ENCODE measurements around the gene OAT.

GRCh38 chr10:124381011-124381611 lies 37.6 kb downstream of the OAT start:
- TF ChIP-seq, protein P1, sequence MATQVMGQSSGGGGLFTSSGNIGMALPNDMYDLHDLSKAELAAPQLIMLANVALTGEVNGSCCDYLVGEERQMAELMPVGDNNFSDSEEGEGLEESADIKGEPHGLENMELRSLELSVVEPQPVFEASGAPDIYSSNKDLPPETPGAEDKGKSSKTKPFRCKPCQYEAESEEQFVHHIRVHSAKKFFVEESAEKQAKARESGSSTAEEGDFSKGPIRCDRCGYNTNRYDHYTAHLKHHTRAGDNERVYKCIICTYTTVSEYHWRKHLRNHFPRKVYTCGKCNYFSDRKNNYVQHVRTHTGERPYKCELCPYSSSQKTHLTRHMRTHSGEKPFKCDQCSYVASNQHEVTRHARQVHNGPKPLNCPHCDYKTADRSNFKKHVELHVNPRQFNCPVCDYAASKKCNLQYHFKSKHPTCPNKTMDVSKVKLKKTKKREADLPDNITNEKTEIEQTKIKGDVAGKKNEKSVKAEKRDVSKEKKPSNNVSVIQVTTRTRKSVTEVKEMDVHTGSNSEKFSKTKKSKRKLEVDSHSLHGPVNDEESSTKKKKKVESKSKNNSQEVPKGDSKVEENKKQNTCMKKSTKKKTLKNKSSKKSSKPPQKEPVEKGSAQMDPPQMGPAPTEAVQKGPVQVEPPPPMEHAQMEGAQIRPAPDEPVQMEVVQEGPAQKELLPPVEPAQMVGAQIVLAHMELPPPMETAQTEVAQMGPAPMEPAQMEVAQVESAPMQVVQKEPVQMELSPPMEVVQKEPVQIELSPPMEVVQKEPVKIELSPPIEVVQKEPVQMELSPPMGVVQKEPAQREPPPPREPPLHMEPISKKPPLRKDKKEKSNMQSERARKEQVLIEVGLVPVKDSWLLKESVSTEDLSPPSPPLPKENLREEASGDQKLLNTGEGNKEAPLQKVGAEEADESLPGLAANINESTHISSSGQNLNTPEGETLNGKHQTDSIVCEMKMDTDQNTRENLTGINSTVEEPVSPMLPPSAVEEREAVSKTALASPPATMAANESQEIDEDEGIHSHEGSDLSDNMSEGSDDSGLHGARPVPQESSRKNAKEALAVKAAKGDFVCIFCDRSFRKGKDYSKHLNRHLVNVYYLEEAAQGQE (IDR thresholded peaks at IDR 0.05; ENCODE audit: low read depth, low read length) = no peak
- TF ChIP-seq RCOR1 (IDR thresholded peaks at IDR 0.05; ENCODE audit: low read length) (no peak), CTCF (IDR thresholded peaks at IDR 0.05) (no peak), RAD21 (IDR thresholded peaks at IDR 0.05; ENCODE audit: low read length) (no peak), MXI1 (IDR thresholded peaks at IDR 0.05; ENCODE audit: low read depth, low read length) (no peak), POLR2AphosphoS5 (IDR thresholded peaks at IDR 0.05; ENCODE audit: low read depth, low read length) (no peak), NRF1 (IDR thresholded peaks at IDR 0.05; ENCODE audit: low read depth, low read length) (no peak), EZH2phosphoT487 (IDR thresholded peaks at IDR 0.05; ENCODE audit: borderline replicate concordance, low read depth) (no peak), TAF1 (IDR thresholded peaks at IDR 0.05; ENCODE audit: borderline replicate concordance, low read depth, low read length) (no peak), TCF12 (IDR thresholded peaks at IDR 0.05) (no peak), MAX (IDR thresholded peaks at IDR 0.05; ENCODE audit: low read depth) (no peak), FOSL2 (IDR thresholded peaks at IDR 0.05; ENCODE audit: borderline replicate concordance, low read depth) (no peak), YY1 (IDR thresholded peaks at IDR 0.05; ENCODE audit: low read depth) (no peak)
- TF ChIP-seq, protein P2, sequence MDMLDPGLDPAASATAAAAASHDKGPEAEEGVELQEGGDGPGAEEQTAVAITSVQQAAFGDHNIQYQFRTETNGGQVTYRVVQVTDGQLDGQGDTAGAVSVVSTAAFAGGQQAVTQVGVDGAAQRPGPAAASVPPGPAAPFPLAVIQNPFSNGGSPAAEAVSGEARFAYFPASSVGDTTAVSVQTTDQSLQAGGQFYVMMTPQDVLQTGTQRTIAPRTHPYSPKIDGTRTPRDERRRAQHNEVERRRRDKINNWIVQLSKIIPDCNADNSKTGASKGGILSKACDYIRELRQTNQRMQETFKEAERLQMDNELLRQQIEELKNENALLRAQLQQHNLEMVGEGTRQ (IDR thresholded peaks at IDR 0.05; ENCODE audit: borderline replicate concordance, low read depth, low read length) = no peak

All from SK-N-SH (cell line).